ENCODE results near the gene MPZL1. TPM values are rescaled to one million over a fixed set of nuclear protein-coding genes. Genes with fewer than 3 reads are reported as not detected.

The MPZL1 gene
- total and polyA plus RNA-seq, 2 of the 8 experiments (the other 6 are each of a cell fraction or from before 2014, with no cell fraction given) = 37.8 to 120 TPM

- H3K23ac ChIP-seq (ENCODE audit: insufficient read length) = no peak overlapping the region
- H3K79me2 ChIP-seq (ENCODE audit: control insufficient read depth in 1 of 2, insufficient read depth in 2 of 2, low read length in 2 of 2) = no peaks in the 10 kb centered on the region
- ChIA-PET CTCF (ENCODE audit: partially characterized antibody) (interaction anchor here (1.2 to 1.3 kb wide), 2 partner anchors 10 to 21 kb away, joined by 3 to 7 read pairs; no protein-coding TSS in a partner anchor), POLR2A (ENCODE audit: partially characterized antibody) (interaction anchor here (1.0 kb wide), 1 partner anchor 144 kb away, joined by 5 read pairs; no protein-coding TSS in a partner anchor)
- no peak overlapping the region for H3K56ac ChIP-seq (replicated peaks; ENCODE audit: insufficient read length, low read depth, low read length)
- peaks cover 2 to 19% (median 12%) of the 10 kb centered on the region in 4 experiments; a peak in 5 of 7 replicates for H3K4me1 ChIP-seq (replicated peaks in 1 of 4; ENCODE audit: control insufficient read depth in 3 of 4, insufficient read depth in 4 of 4, low read length in 3 of 4)
- no peak overlapping the region for H2BK15ac ChIP-seq (ENCODE audit: low read length)
- H2AK5ac ChIP-seq (ENCODE audit: low read depth, low read length) = no peak overlapping the region
- no peak overlapping the region for H4K5ac ChIP-seq (ENCODE audit: insufficient read length, low read depth, low read length)
- no peak overlapping the region for H3K4me2 ChIP-seq (ENCODE audit: insufficient read depth in 1 of 2, low read depth in 2 of 2, low read length in 2 of 2)
- H2BK120ac ChIP-seq (replicated peaks; ENCODE audit: low read depth, low read length) = no peak overlapping the region
- no peak overlapping the region for H3K9ac ChIP-seq (replicated peaks in 1 of 4; ENCODE audit: extremely low read depth in 1 of 4, low read depth in 3 of 4, low read length in 3 of 4)
- no peak overlapping the region for H2BK12ac ChIP-seq (ENCODE audit: low read depth, low read length)
- H2BK5ac ChIP-seq (ENCODE audit: low read depth, low read length) = no peak overlapping the region
- H3K36me3 ChIP-seq (ENCODE audit: control insufficient read depth in 2 of 4, insufficient read depth in 4 of 4, low read length in 3 of 4) = no peaks in the 10 kb centered on the region
- no peak overlapping the region for H3K4me3 ChIP-seq (ENCODE audit: extremely low read depth in 1 of 4, insufficient read depth in 2 of 4, low read depth in 3 of 4, low read length in 4 of 4)
- H4K20me1 ChIP-seq (replicated peaks in 1 of 2; ENCODE audit: control insufficient read depth in 1 of 2, insufficient read depth in 2 of 2, low read length in 2 of 2) = no peaks in the 10 kb centered on the region
- no peak overlapping the region for H2AFZ ChIP-seq (ENCODE audit: low read length)
- 75% methylated on average over 3 of the region's 3 CpGs; no CpG with 5 or more reads in 1 of the 2 experiments for WGBS, 2 experiments (ENCODE audit: extremely low coverage in 1 of 2, insufficient coverage in 1 of 2, insufficient read length in 1 of 2, insufficient replicate concordance in 2 of 2, low coverage in 1 of 2, low lambda C conversion rate in 2 of 2, missing lambda C conversion rate in 1 of 2)
- H3K79me1 ChIP-seq (ENCODE audit: low read depth, low read length) = no peaks in the 10 kb centered on the region
- peaks cover 6% of the 10 kb centered on the region for H3K23me2 ChIP-seq (ENCODE audit: low read depth, low read length)
- peak overlapping the region; percentile 27 for H3K4ac ChIP-seq (replicated peaks; ENCODE audit: insufficient read length, low read depth, low read length)
- peaks cover 0 to 13% (median 9%) of the 10 kb centered on the region in 4 experiments; a peak in 6 of 7 replicates for H3K27me3 ChIP-seq (replicated peaks in 1 of 4; ENCODE audit: control insufficient read depth in 3 of 4, extremely low read depth in 1 of 4, insufficient read depth in 3 of 4, low read length in 3 of 4)
- DNase-seq (ENCODE audit: low read depth in 1 of 2, low spot score in 2 of 2) (no peak), FAIRE-seq (no peak)
- H3K27ac ChIP-seq (ENCODE audit: low read depth, low read length) = no peak overlapping the region
- H3K9me3 ChIP-seq (ENCODE audit: insufficient read depth in 2 of 2, low read depth in 1 of 2, low read length in 1 of 2) = no peaks in the 10 kb centered on the region
- no peak overlapping the region for H2BK20ac ChIP-seq (ENCODE audit: low read length)
- H3K14ac ChIP-seq (ENCODE audit: insufficient read length) = no peak overlapping the region
- H4K8ac ChIP-seq (ENCODE audit: extremely low read depth, insufficient read depth, low read length) = no peak overlapping the region
- H4K91ac ChIP-seq (replicated peaks; ENCODE audit: insufficient read length, low read length) = no peak overlapping the region
- H3K18ac ChIP-seq (ENCODE audit: extremely low read depth, low read length) = peak overlapping the region; percentile 48; the same call in 1 of the 2 replicates
- TF ChIP-seq EP300 (IDR thresholded peaks at IDR 0.05; ENCODE audit: borderline replicate concordance in 1 of 2, low read depth in 2 of 2, low read length in 2 of 2) (no peak), POU5F1 (IDR thresholded peaks at IDR 0.05; ENCODE audit: low read depth, low read length) (no peak), SUZ12 (IDR thresholded peaks at IDR 0.05; ENCODE audit: low read length) (no peak), MAX (IDR thresholded peaks at IDR 0.05) (no peak), RAD21 (IDR thresholded peaks at IDR 0.05 in 1 of 2, conservative IDR thresholded peaks at IDR 0.05 in 1 of 2; ENCODE audit: low read depth in 2 of 2, low read length in 2 of 2) (no peak), GABPA (IDR thresholded peaks at IDR 0.05; ENCODE audit: borderline replicate concordance, insufficient read depth, low read length) (no peak), CTBP2 (IDR thresholded peaks at IDR 0.05; ENCODE audit: borderline replicate concordance, insufficient read depth, insufficient read length, low read length) (no peak), MAFK (IDR thresholded peaks at IDR 0.05; ENCODE audit: low read depth, low read length) (no peak), SP2 (IDR thresholded peaks at IDR 0.05; ENCODE audit: low read length) (no peak), TAF7 (optimal IDR thresholded peaks at IDR 0.05; ENCODE audit: borderline replicate concordance, low read depth, low read length) (no peak), CHD1 (IDR thresholded peaks at IDR 0.05; ENCODE audit: low read depth, low read length) (no peak)
Observed at GRCh38 chr1:167708940-167709389, 12.8 kb upstream of the MPZL1 start.
